Activated naive CD8-positive, alpha-beta T cell treated with anti-CD3 and anti-CD28 coated beads for 36 hours (primary cell): ENCODE measurements around the gene EP400. TPM values are rescaled to one million over a fixed set of nuclear protein-coding genes. Genes with fewer than 3 reads are reported as not detected.

Experiments used
- DNase-seq: peaks from one replicate; pipeline ENCODE4 v3.0.0; 2021
- H3K27ac Mint-ChIP-seq: one replicate; pipeline ENCODE4 v1.8.0; 2022; ENCODE audit warnings: mild to moderate bottlenecking, moderate library complexity, mixed read lengths
- H3K27me3 Mint-ChIP-seq: one replicate; pipeline ENCODE4 v1.8.0; 2022; ENCODE audit warnings: mild to moderate bottlenecking, mixed read lengths
- H3K36me3 Mint-ChIP-seq: one replicate; pipeline ENCODE4 v1.8.0; 2021; ENCODE audit warnings: mild to moderate bottlenecking, mixed read lengths
- H3K4me1 Mint-ChIP-seq: one replicate; pipeline ENCODE4 v1.8.0; 2021; ENCODE audit warnings: mixed read lengths
- H3K4me3 Mint-ChIP-seq: one replicate; pipeline ENCODE4 v1.8.0; 2022; ENCODE audit warnings: mild to moderate bottlenecking, moderate library complexity, mixed read lengths
- H3K9me3 Mint-ChIP-seq: one replicate; pipeline ENCODE4 v1.8.0; 2022; ENCODE audit warnings: mixed read lengths
- total RNA-seq, 2 experiments: library from RNA; stranded (reverse); gene quantifications; one replicate each; pipeline ENCODE4 v1.2.3, GENCODE V29; 2021

EP400 gene
- total RNA-seq, 2 experiments from 2014 or later = 42.8 to 43.6 TPM

- Mint-ChIP-seq H3K27ac (no peak overlapping the region), H3K9me3 (no peaks in the 10 kb centered on the region), H3K36me3 (peaks cover 22% of the 10 kb centered on the region), H3K4me3 (no peak overlapping the region), H3K27me3 (no peaks in the 10 kb centered on the region), H3K4me1 (no peaks in the 10 kb centered on the region)
- DNase-seq = no peak
Measured at GRCh38 chr12:132056320-132056719, 106.6 kb downstream of the EP400 start.

GRCh38 chr12:132056951-132057350 lies 107.2 kb downstream of the EP400 start:
- Mint-ChIP-seq H3K4me1 (no peaks in the 10 kb centered on the region), H3K4me3 (no peak overlapping the region), H3K27me3 (no peaks in the 10 kb centered on the region)

GRCh38 chr12:132057691-132058090 lies 107.9 kb downstream of the EP400 start:
- Mint-ChIP-seq H3K9me3 (no peaks in the 10 kb centered on the region), H3K27ac (no peak overlapping the region), H3K27me3 (no peaks in the 10 kb centered on the region), H3K36me3 (peaks cover 17% of the 10 kb centered on the region), H3K4me1 (no peaks in the 10 kb centered on the region), H3K4me3 (no peak overlapping the region)
- DNase-seq = no peak

More at GRCh38 chr12:132056951-132057350, 107.2 kb downstream of the EP400 start:
- no peak for DNase-seq
- H3K27ac Mint-ChIP-seq = no peak overlapping the region
- H3K9me3 Mint-ChIP-seq = no peaks in the 10 kb centered on the region
- peaks cover 21% of the 10 kb centered on the region for H3K36me3 Mint-ChIP-seq

- DNase-seq = no peak
- Mint-ChIP-seq H3K4me1 (peaks cover 14% of the 10 kb centered on the region), H3K4me3 (no peak overlapping the region), H3K9me3 (no peaks in the 10 kb centered on the region), H3K27ac (no peak overlapping the region), H3K36me3 (peaks cover 10% of the 10 kb centered on the region), H3K27me3 (no peaks in the 10 kb centered on the region)
Measured at GRCh38 chr12:132061197-132061596, 111.5 kb downstream of the EP400 start.

GRCh38 chr12:132061641-132062430 lies 112.1 kb downstream of the EP400 start:
- Mint-ChIP-seq H3K27ac (no peak overlapping the region), H3K9me3 (no peaks in the 10 kb centered on the region), H3K4me3 (no peak overlapping the region), H3K36me3 (peaks cover 15% of the 10 kb centered on the region), H3K27me3 (no peaks in the 10 kb centered on the region), H3K4me1 (peaks cover 21% of the 10 kb centered on the region)
- no peak for DNase-seq

GRCh38 chr12:132062481-132062880 lies 112.7 kb downstream of the EP400 start:
- H3K36me3 Mint-ChIP-seq = peaks cover 17% of the 10 kb centered on the region
- peaks cover 24% of the 10 kb centered on the region for H3K4me1 Mint-ChIP-seq
- no peak overlapping the region for H3K27ac Mint-ChIP-seq
- H3K27me3 Mint-ChIP-seq = no peaks in the 10 kb centered on the region
- H3K9me3 Mint-ChIP-seq = no peaks in the 10 kb centered on the region
- no peak overlapping the region for H3K4me3 Mint-ChIP-seq
- no peak for DNase-seq

- Mint-ChIP-seq H3K36me3 (peaks cover 20% of the 10 kb centered on the region), H3K27me3 (no peaks in the 10 kb centered on the region), H3K9me3 (no peaks in the 10 kb centered on the region), H3K27ac (peak overlapping the region; percentile 64), H3K4me3 (no peak overlapping the region), H3K4me1 (peaks cover 24% of the 10 kb centered on the region)
- no peak for DNase-seq
Measured at GRCh38 chr12:132063491-132063890, 113.7 kb downstream of the EP400 start.

- Mint-ChIP-seq H3K36me3 (peaks cover 19% of the 10 kb centered on the region), H3K27ac (no peak overlapping the region)
Measured at GRCh38 chr12:132064631-132065030, 114.9 kb downstream of the EP400 start.

GRCh38 chr12:132065203-132065602 lies 115.5 kb downstream of the EP400 start:
- Mint-ChIP-seq H3K4me3 (no peak overlapping the region), H3K4me1 (peaks cover 27% of the 10 kb centered on the region), H3K9me3 (no peaks in the 10 kb centered on the region), H3K36me3 (peaks cover 19% of the 10 kb centered on the region), H3K27me3 (no peaks in the 10 kb centered on the region), H3K27ac (no peak overlapping the region)
- DNase-seq = no peak

More at GRCh38 chr12:132064631-132065030, 114.9 kb downstream of the EP400 start:
- Mint-ChIP-seq H3K9me3 (no peaks in the 10 kb centered on the region), H3K4me1 (peaks cover 24% of the 10 kb centered on the region), H3K27me3 (no peaks in the 10 kb centered on the region), H3K4me3 (no peak overlapping the region)
- no peak for DNase-seq

GRCh38 chr12:132065609-132066344 lies 116.0 kb downstream of the EP400 start:
- Mint-ChIP-seq H3K4me3 (peak overlapping the region; percentile 35), H3K4me1 (peaks cover 27% of the 10 kb centered on the region), H3K9me3 (no peaks in the 10 kb centered on the region), H3K27me3 (no peaks in the 10 kb centered on the region), H3K27ac (peak overlapping the region; percentile 78), H3K36me3 (peaks cover 19% of the 10 kb centered on the region)
- no peak for DNase-seq

GRCh38 chr12:132066345-132066685 lies 116.6 kb downstream of the EP400 start:
- Mint-ChIP-seq H3K27ac (peak overlapping the region; percentile 78), H3K4me3 (peak overlapping the region; percentile 35), H3K4me1 (peaks cover 27% of the 10 kb centered on the region), H3K27me3 (no peaks in the 10 kb centered on the region), H3K9me3 (no peaks in the 10 kb centered on the region), H3K36me3 (peaks cover 14% of the 10 kb centered on the region)
- DNase-seq = peak; percentile 37

- H3K4me1 Mint-ChIP-seq = peaks cover 27% of the 10 kb centered on the region
- H3K27me3 Mint-ChIP-seq = no peaks in the 10 kb centered on the region
- H3K9me3 Mint-ChIP-seq = no peaks in the 10 kb centered on the region
- H3K27ac Mint-ChIP-seq = peak overlapping the region; percentile 78
- peaks cover 13% of the 10 kb centered on the region for H3K36me3 Mint-ChIP-seq
- no peak for DNase-seq
- H3K4me3 Mint-ChIP-seq = no peak overlapping the region
Measured at GRCh38 chr12:132066749-132067148, 117.0 kb downstream of the EP400 start.

GRCh38 chr12:132067182-132067581 lies 117.4 kb downstream of the EP400 start:
- Mint-ChIP-seq H3K36me3 (peaks cover 14% of the 10 kb centered on the region), H3K9me3 (no peaks in the 10 kb centered on the region), H3K4me1 (peaks cover 27% of the 10 kb centered on the region), H3K27me3 (no peaks in the 10 kb centered on the region), H3K27ac (peak overlapping the region; percentile 16), H3K4me3 (no peak overlapping the region)
- DNase-seq = no peak

- peaks cover 17% of the 10 kb centered on the region for H3K36me3 Mint-ChIP-seq
- peaks cover 25% of the 10 kb centered on the region for H3K4me1 Mint-ChIP-seq
- no peak for DNase-seq
- H3K4me3 Mint-ChIP-seq = no peak overlapping the region
- H3K9me3 Mint-ChIP-seq = no peaks in the 10 kb centered on the region
- H3K27ac Mint-ChIP-seq = no peak overlapping the region
- H3K27me3 Mint-ChIP-seq = no peaks in the 10 kb centered on the region
Measured at GRCh38 chr12:132068250-132068649, 118.5 kb downstream of the EP400 start.

GRCh38 chr12:132069336-132069985 lies 119.7 kb downstream of the EP400 start:
- no peak for DNase-seq
- Mint-ChIP-seq H3K36me3 (peaks cover 20% of the 10 kb centered on the region), H3K27me3 (no peaks in the 10 kb centered on the region), H3K9me3 (no peaks in the 10 kb centered on the region), H3K27ac (no peak overlapping the region), H3K4me1 (peaks cover 22% of the 10 kb centered on the region), H3K4me3 (no peak overlapping the region)
